HG02884 (cell line): Measurements from ENCODE around the gene CHRM5.
"Not testable (repeated sequence)": the region's sequence is repeated elsewhere in the genome, so short reads cannot be mapped to it uniquely, and the experiment has no call there.

Experiments used
- ATAC-seq: cut with Tn5 transposase; IDR thresholded peaks from one replicate; pipeline ENCODE4 v1.9.1; 2021; ENCODE audit warnings: mild to moderate bottlenecking, moderate library complexity; ENCODE audit not compliant: unreplicated experiment

The CHRM5 gene

GRCh38 chr15:33985751-33986150, 17.5 kb downstream of the CHRM5 start:
- ATAC-seq: no peak

- no peak for ATAC-seq
Observed at GRCh38 chr15:33987444-33987843, 19.1 kb downstream of the CHRM5 start.

GRCh38 chr15:33988384-33988783, 20.1 kb downstream of the CHRM5 start:
- ATAC-seq: no peak

- no peak for ATAC-seq
Observed at GRCh38 chr15:33994005-33994615, 25.8 kb downstream of the CHRM5 start.

GRCh38 chr15:33995666-33996065, 27.4 kb downstream of the CHRM5 start:
- not testable (repeated sequence) for ATAC-seq

- no peak for ATAC-seq
Observed at GRCh38 chr15:34001536-34001935, 33.2 kb downstream of the CHRM5 start.

- ATAC-seq: no peak
Observed at GRCh38 chr15:34006381-34006780, 38.1 kb downstream of the CHRM5 start.

GRCh38 chr15:34009656-34010055, 41.4 kb downstream of the CHRM5 start:
- no peak for ATAC-seq

- no peak for ATAC-seq
Observed at GRCh38 chr15:34010921-34011320, 42.6 kb downstream of the CHRM5 start.

GRCh38 chr15:34011481-34011880, 43.2 kb downstream of the CHRM5 start:
- no peak for ATAC-seq

GRCh38 chr15:34012461-34013028, 44.2 kb downstream of the CHRM5 start:
- ATAC-seq: no peak

GRCh38 chr15:34013746-34014145, 45.4 kb downstream of the CHRM5 start:
- no peak for ATAC-seq

GRCh38 chr15:34014556-34014955, 46.3 kb downstream of the CHRM5 start:
- ATAC-seq: no peak

GRCh38 chr15:34018021-34018645, 49.8 kb downstream of the CHRM5 start:
- no peak for ATAC-seq

- not testable (repeated sequence) for ATAC-seq
Observed at GRCh38 chr15:34018738-34019137, 50.4 kb downstream of the CHRM5 start.

GRCh38 chr15:34019369-34019990, 51.2 kb downstream of the CHRM5 start:
- no peak for ATAC-seq

GRCh38 chr15:34023907-34024306, 55.6 kb downstream of the CHRM5 start:
- no peak for ATAC-seq

GRCh38 chr15:34025252-34025651, 57.0 kb downstream of the CHRM5 start:
- ATAC-seq: no peak

GRCh38 chr15:34027606-34028005, 59.3 kb downstream of the CHRM5 start:
- ATAC-seq: no peak

- no peak for ATAC-seq
Observed at GRCh38 chr15:34031987-34032760, 63.9 kb downstream of the CHRM5 start.
